GM12892 (cell line): Measurements from ENCODE around the gene KIRREL1.

Experiments used
- DNase-seq: peaks from one replicate; pipeline ENCODE4 v3.0.0; 2011; ENCODE audit not compliant: insufficient read length
- FAIRE-seq: peaks from 2 replicates; lab custom pipeline; 2011; peaks lifted over from hg19 to GRCh38; lab: Jason Lieb, UNC
- POLR2A ChIP-seq: IDR thresholded peaks from 2 replicates; pipeline ENCODE4 v1.6.1; 2011; ENCODE audit warnings: low read depth, low read length, control low read depth
- POLR2AphosphoS5 ChIP-seq: IDR thresholded peaks from 2 replicates; pipeline ENCODE4 v1.6.1; 2011; ENCODE audit warnings: low read depth, low read length, control low read depth
- TAF1 ChIP-seq: IDR thresholded peaks from 2 replicates; pipeline ENCODE4 v1.6.1; 2011; ENCODE audit warnings: low read depth, mild to moderate bottlenecking, control low read depth, low read length, borderline replicate concordance

KIRREL1 gene

GRCh38 chr1:157995583-157996169 is 2.2 kb downstream of the KIRREL1 start:
- no peak for TF ChIP-seq POLR2AphosphoS5
- no peak for TF ChIP-seq TAF1
- no peak for TF ChIP-seq POLR2A
- no peak for FAIRE-seq

GRCh38 chr1:157996433-157996832 is 3.0 kb downstream of the KIRREL1 start:
- FAIRE-seq (no peak), DNase-seq (no peak)
- TF ChIP-seq TAF1 (no peak), POLR2A (no peak), POLR2AphosphoS5 (no peak)

More at GRCh38 chr1:157995583-157996169, 2.2 kb downstream of the KIRREL1 start:
- no peak for DNase-seq

- no peak for TF ChIP-seq POLR2AphosphoS5
- TF ChIP-seq POLR2A = no peak
- TF ChIP-seq TAF1 = no peak
- no peak for FAIRE-seq
These were observed 7.1 kb downstream of the KIRREL1 start for GRCh38 chr1:158000507-158000906.

GRCh38 chr1:158002022-158002630 is 8.7 kb downstream of the KIRREL1 start:
- no peak for FAIRE-seq
- no peak for DNase-seq
- no peak for TF ChIP-seq POLR2A
- no peak for TF ChIP-seq TAF1
- TF ChIP-seq POLR2AphosphoS5 = no peak

More at GRCh38 chr1:158000507-158000906, 7.1 kb downstream of the KIRREL1 start:
- no peak for DNase-seq

GRCh38 chr1:158002631-158003405 is 9.4 kb downstream of the KIRREL1 start:
- TF ChIP-seq POLR2AphosphoS5 = no peak
- no peak for TF ChIP-seq POLR2A
- TF ChIP-seq TAF1 = no peak
- DNase-seq = no peak
- no peak for FAIRE-seq

- DNase-seq = no peak
- FAIRE-seq = no peak
- TF ChIP-seq POLR2A (no peak), TAF1 (no peak), POLR2AphosphoS5 (no peak)
These were observed 10.0 kb downstream of the KIRREL1 start for GRCh38 chr1:158003406-158003800.

- no peak for TF ChIP-seq TAF1
- TF ChIP-seq POLR2AphosphoS5 = no peak
- no peak for TF ChIP-seq POLR2A
- FAIRE-seq = no peak
These were observed 11.8 kb downstream of the KIRREL1 start for GRCh38 chr1:158005224-158005623.

GRCh38 chr1:158007180-158007579 is 13.7 kb downstream of the KIRREL1 start:
- TF ChIP-seq TAF1 (no peak), POLR2AphosphoS5 (no peak), POLR2A (no peak)
- FAIRE-seq (no peak), DNase-seq (no peak)

More at GRCh38 chr1:158005224-158005623, 11.8 kb downstream of the KIRREL1 start:
- no peak for DNase-seq

GRCh38 chr1:158007667-158008386 is 14.4 kb downstream of the KIRREL1 start:
- TF ChIP-seq POLR2A = no peak
- TF ChIP-seq TAF1 = no peak
- TF ChIP-seq POLR2AphosphoS5 = no peak
- FAIRE-seq (no peak), DNase-seq (no peak)

GRCh38 chr1:158008630-158009029 is 15.2 kb downstream of the KIRREL1 start:
- DNase-seq (no peak), FAIRE-seq (no peak)
- TF ChIP-seq POLR2AphosphoS5 (no peak), TAF1 (no peak), POLR2A (no peak)

- DNase-seq = no peak
- FAIRE-seq = no peak
- TF ChIP-seq POLR2A = no peak
- no peak for TF ChIP-seq TAF1
- TF ChIP-seq POLR2AphosphoS5 = no peak
These were observed 18.3 kb downstream of the KIRREL1 start for GRCh38 chr1:158011714-158012113.
